ENCODE results near the gene MFSD6. TPM values are rescaled to one million over a fixed set of nuclear protein-coding genes. Genes with fewer than 3 reads are reported as not detected.
"Not testable (repeated sequence)": the region's sequence is repeated elsewhere in the genome, so short reads cannot be mapped to it uniquely, and the experiment has no call there.

Gene MFSD6
- total RNA-seq: 100 to 1,000 TPM in 1 of 4 donors, 10 to 100 TPM in 3; 43.1 to 123 (median 60.5) TPM

DNA sequence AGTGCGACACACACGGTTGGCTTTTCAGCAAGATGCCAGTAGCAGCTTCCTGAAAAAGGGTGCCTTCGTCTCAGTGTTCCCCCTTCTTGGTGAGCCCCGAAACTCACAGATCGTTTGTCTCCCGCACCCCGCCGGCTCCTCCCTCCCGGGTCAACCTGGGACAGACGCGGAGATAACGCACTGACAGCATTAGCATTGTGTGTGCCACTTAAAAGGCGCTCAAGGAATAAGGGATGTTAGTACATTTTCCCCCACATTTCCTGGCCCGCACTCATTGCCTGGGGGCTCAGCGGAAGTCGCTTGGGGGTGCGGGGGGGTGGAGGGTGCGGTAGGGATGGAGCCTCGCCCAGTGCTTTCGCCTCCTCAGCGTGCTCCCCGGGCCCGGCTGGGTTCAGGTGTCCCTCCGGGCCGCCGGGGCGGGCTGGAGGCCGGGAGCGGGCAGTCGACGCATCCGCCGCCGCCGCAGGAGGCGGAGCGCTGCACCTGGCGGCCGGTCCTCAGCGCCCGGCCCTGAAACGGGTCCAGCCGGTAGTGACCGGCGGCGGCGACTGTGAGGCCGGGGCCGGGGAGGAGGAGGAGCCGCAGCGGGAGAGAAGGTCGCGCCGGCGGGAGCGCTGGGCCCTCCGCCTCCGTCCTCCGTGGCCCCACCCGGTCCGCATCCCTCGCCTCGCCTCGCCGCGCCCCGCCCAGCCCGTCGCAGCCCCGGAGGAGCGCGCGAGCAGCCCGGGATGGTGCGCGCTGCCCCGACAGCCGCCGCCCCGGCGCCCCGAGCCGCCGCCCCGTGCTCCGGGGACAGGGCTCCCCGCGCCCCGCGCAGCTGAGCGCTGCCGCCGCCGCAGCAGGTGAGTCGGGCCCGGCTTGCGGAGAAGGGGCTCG lies at the start of gene MFSD6:
Gene MFSD6 (plus strand): TSS at position 694 of the 876 bp plus-strand sequence. CDS start 27,675 bp downstream, outside the sequence.
- TF ChIP-seq, protein P1, sequence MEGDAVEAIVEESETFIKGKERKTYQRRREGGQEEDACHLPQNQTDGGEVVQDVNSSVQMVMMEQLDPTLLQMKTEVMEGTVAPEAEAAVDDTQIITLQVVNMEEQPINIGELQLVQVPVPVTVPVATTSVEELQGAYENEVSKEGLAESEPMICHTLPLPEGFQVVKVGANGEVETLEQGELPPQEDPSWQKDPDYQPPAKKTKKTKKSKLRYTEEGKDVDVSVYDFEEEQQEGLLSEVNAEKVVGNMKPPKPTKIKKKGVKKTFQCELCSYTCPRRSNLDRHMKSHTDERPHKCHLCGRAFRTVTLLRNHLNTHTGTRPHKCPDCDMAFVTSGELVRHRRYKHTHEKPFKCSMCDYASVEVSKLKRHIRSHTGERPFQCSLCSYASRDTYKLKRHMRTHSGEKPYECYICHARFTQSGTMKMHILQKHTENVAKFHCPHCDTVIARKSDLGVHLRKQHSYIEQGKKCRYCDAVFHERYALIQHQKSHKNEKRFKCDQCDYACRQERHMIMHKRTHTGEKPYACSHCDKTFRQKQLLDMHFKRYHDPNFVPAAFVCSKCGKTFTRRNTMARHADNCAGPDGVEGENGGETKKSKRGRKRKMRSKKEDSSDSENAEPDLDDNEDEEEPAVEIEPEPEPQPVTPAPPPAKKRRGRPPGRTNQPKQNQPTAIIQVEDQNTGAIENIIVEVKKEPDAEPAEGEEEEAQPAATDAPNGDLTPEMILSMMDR (IDR thresholded peaks at IDR 0.05): no peak
- ATAC-seq (ENCODE audit: low FRiP score): peak; percentile 66

DNA sequence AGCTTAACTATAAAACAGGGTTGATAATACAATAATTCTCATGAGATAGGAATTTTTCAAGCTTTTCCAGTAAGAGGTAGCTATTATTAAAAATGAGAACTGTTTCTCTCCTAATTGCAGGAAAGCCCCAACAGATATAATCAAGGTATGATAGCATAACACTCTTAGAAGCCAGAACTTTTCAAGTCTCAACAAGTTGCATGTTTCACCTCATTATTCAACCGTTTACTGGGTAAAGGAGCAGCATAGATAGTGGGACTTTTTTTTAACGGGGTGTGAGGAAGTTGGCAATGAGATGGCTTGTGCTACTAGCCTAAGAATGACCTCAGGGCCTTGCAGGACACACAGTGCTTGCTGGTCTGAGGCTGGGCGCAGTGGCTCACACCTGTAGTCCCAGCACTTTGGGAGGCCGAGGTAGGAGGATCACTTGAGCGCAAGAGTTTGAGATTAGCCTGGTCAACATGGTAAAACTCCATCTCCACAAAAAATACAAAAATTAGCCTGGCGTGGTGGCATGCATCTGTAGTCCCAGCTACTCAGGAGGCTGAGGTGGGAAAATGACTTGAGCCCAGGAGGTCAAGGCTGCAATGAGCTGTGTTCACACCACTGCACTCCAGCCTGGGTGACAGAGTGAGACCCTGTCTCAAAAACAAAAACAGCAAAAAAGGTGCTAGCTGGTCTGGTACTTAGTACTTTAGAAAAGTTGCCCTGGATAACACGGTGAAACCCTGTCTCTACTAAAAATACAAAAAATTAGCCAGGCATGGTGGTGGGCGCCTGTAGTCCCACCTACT lies 49.3 kb upstream of the MFSD6 start:
- not testable (repeated sequence) for DNase-seq (ENCODE audit: low spot score)
- ATAC-seq (ENCODE audit: low FRiP score): peak; percentile 25

More for the DNA sequence above, at the start of gene MFSD6:
- DNase-seq (ENCODE audit: low spot score): no peak

DNA sequence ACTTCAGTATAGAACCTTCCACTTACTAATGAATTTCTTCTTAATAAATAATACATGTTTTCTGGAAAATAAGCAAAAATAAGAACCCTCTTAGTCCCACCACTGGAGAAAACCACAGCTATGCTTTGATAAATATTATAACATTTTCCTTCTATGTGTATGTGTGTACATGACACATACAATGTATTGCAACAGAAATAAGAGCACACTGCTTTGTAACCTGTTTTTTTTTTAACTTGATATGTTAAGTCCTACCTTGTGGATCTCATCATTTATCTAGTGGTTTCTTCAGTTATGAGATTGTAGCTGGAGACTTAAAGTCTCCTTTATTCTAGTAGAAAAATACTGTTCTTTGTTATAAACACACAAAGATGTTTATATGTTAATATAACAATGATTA lies 47.6 kb upstream of the MFSD6 start:
- ATAC-seq (ENCODE audit: low FRiP score) (no peak), DNase-seq (ENCODE audit: low spot score) (no peak)
- TF ChIP-seq, protein P1 (IDR thresholded peaks at IDR 0.05): no peak

DNA sequence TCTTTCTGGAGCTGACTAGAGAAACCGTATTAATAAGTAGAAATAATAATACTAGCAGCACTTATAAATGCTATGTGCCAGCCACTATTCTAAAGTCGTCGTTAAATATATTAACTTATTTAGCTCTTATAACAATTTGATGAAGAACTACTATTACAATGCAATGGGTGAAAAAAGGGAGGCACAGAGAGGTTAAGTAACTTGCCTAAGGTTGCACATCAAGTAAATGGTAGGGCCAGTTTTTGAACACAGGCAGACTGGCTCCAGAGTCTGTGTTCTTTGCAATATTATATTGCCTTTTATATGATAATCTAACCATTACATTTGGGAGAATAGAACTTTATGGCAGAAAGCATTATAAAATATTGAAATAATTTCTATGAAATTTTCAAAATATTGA lies 47.2 kb upstream of the MFSD6 start:
- TF ChIP-seq, protein P1 (IDR thresholded peaks at IDR 0.05): no peak
- no peak for DNase-seq (ENCODE audit: low spot score)
- no peak for ATAC-seq (ENCODE audit: low FRiP score)

DNA sequence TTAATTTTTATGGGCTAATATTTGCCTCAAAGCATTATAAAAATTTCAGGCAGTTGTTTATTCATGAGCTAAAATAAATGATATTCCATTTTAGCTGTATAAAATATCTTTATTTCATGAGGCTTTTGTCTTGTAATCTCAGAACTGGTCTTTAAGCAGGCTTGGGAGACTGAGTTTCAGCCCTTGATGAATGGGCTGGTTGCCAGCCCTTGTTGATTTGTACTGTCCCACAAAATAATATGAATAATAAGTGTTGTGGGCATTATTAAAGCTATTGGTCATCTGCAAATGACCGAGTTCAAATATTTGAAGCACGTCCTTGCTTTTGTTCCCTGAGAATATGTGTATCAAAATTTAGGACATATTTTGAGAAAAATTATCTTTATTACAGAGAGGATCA lies 46.6 kb upstream of the MFSD6 start:
- TF ChIP-seq, protein P1 (IDR thresholded peaks at IDR 0.05): no peak
- DNase-seq (ENCODE audit: low spot score) (no peak), ATAC-seq (ENCODE audit: low FRiP score) (no peak)

DNA sequence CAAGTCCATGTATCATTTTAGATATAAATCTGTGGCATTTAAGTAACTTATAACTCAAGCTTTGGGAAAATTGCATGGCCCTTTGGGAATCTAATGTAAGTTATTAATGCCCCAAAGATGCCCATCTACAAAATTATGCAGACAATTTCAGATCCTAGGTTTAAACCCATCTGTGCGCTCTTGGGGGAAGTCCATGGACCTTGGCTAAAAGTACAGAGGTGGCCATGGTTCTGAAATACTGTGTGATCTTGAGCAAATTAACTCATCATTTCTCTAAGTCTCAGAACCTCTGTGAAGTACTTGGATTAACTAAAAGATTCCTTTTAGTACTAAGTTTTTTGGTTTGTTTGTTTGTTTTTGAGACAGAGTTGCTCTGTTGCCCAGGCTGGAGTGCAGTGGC lies 45.3 kb upstream of the MFSD6 start:
- ATAC-seq (ENCODE audit: low FRiP score) (no peak), DNase-seq (ENCODE audit: low spot score) (no peak)
- TF ChIP-seq, protein P1 (IDR thresholded peaks at IDR 0.05): no peak

DNA sequence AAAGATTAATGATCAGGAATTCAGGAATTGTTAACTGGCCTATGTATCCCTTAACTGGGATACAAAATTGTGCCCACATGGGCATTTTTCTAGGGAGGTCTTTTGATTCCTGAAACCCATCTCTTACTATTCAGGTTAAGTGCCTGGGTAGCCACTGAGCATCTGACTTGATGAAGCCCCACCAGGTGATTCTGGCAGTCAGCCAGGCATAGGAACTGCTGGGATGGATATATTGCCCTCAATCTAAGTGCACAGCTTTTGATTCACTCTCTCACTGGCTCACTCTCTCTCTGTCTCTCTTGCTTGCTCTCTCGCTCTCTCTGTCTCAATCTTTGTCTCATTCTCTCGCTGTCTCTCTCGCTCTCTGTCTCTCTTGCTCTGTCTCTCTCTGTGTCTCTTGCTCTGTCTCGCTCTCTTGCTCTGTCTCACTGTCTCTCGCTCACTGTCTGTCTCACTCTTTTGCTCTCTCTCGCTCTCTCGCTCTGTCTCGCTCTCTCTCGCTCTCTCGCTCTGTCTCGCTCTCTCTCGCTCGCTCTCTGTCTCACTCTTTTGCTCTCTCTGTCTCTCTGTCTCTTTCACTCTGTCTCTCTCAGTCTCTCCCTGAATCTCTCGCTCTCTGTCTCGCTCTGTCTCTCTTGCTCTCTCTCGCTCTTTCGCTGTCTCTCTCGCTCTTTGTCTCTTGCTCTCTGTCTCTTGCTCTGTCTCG lies 42.5 kb upstream of the MFSD6 start:
- TF ChIP-seq, protein P1 (IDR thresholded peaks at IDR 0.05): no peak
- ATAC-seq (ENCODE audit: low FRiP score): no peak
- no peak for DNase-seq (ENCODE audit: low spot score)

Data from omental fat pad (tissue), 4 donors.